Stomach (tissue), 9 donors: Measurements from ENCODE around the gene PTPRT. TPM values are rescaled to one million over a fixed set of nuclear protein-coding genes. Genes with fewer than 3 reads are reported as not detected.

Source experiments
- DNase-seq, 2 donors: peaks; one replicate each; pipeline versions ENCODE4 v3.0.0 to v3.0.0-alpha.2; 2013 to 2019
- H3K27ac ChIP-seq, 5 donors: fragments of 200-600 bp in 4 of 5; sonication (generic) in 4 of 5; one replicate each; pipeline ENCODE4 v1.5.1; 2013 to 2019; ENCODE audit warnings: mild to moderate bottlenecking in 1 of 5, moderate library complexity in 1 of 5
- H3K27me3 ChIP-seq, 3 donors: fragments of 200-600 bp; sonication (generic); one replicate each; pipeline ENCODE4 v1.5.1; 2017 to 2019; ENCODE audit warnings: mixed run types in 1 of 3
- H3K36me3 ChIP-seq, 4 donors: fragments of 200-600 bp; sonication (generic); 1 replicate in 3 of 4; 2 replicates in 1 of 4; pipeline ENCODE4 v1.5.1; 2016 to 2019
- H3K4me1 ChIP-seq, 4 donors: fragments of 200-600 bp; sonication (generic); one replicate each; pipeline ENCODE4 v1.5.1; 2016 to 2019
- H3K4me3 ChIP-seq, 4 donors: fragments of 200-600 bp; sonication (generic) in 3 of 4; one replicate each; pipeline ENCODE4 v1.5.1; 2016 to 2019; ENCODE audit warnings: mild to moderate bottlenecking in 1 of 4
- H3K9me3 ChIP-seq, 4 donors: fragments of 200-600 bp; sonication (generic); one replicate each; pipeline ENCODE4 v1.5.1; 2016 to 2019
- CTCF ChIP-seq, 7 experiments: fragments of 450-650 bp in 4 of 7; fragments of 200-600 bp in 3 of 7; sonication (generic) in 3 of 7; IDR thresholded peaks; one replicate each; pipeline ENCODE4 v1.5.1; 2016 to 2019; ENCODE audit warnings: antibody characterized with exemption in 7 of 7, control low read depth in 2 of 7, mild to moderate bottlenecking in 1 of 7
- EP300 ChIP-seq: sonication (generic); formaldehyde crosslinking; IDR thresholded peaks from one replicate; pipeline ENCODE4 v1.6.1; 2017; ENCODE audit warnings: antibody characterized with exemption
- POLR2A ChIP-seq, 4 donors: fragments of 450-650 bp; IDR thresholded peaks; one replicate each; pipeline ENCODE4 v1.6.1; 2016; ENCODE audit warnings: antibody characterized with exemption in 4 of 4, control low read depth in 2 of 4, mild to moderate bottlenecking in 1 of 4, moderate library complexity in 1 of 4
- POLR2AphosphoS5 ChIP-seq, 3 donors: sonication (generic); formaldehyde crosslinking; IDR thresholded peaks; one replicate each; pipeline ENCODE4 v1.6.1; 2016; ENCODE audit warnings: antibody characterized with exemption in 3 of 3
- WGBS, 5 donors: extraction: QIAGEN DNeasy Blood & Tissue Kit in 3 of 5; methylation state at CpG; one replicate each; pipeline versions ENCODE4 v1.1.5 to v1.1.7; 2013 to 2018; 5-methylcytosine and 5-hydroxymethylcytosine counted together
- intact Hi-C: fragments of 100-400 bp; cut with DNase I; formaldehyde crosslinking; loops from one replicate; pipeline ENCODE4 v1.15.1; 2023; ENCODE audit warnings: low total_unique reads
- polyA plus RNA-seq, 3 donors: library from polyadenylated mRNA; stranded (reverse); fragments of 200-250 nt; gene quantifications; one replicate each; pipeline ENCODE4 v1.2.3, GENCODE V29; 2013
- total RNA-seq, 5 donors: library from RNA; depleted of rRNA; stranded (reverse); fragments of >200 nt; gene quantifications; one replicate each; pipeline versions ENCODE4 v1.1.0 to v1.2.3, GENCODE V29; 2014 to 2016
- donor health status: healthy with polysubstance abuse.
- donor health status: Bipolar disorder and iron deficiency.
- donor health status: healthy.

Gene PTPRT
- total and polyA plus RNA-seq, 8 donors: 0.05 to 11.6 (median 1.7) TPM; not detected in 2

GRCh38 chr20:42082611-42083010 is 1107.1 kb downstream of the PTPRT start:
- H3K9me3 ChIP-seq: no peaks in the 10 kb centered on the region
- no peak overlapping the region for H3K4me3 ChIP-seq
- no peaks in the 10 kb centered on the region for H3K36me3 ChIP-seq
- H3K4me1 ChIP-seq: no peaks in the 10 kb centered on the region
- peak in 1 of 2 donors; percentile 88 for DNase-seq
- intact Hi-C loops: no loop called here
- H3K27ac ChIP-seq: no peak overlapping the region
- no peak for TF ChIP-seq POLR2AphosphoS5 (IDR thresholded peaks at IDR 0.05)
- TF ChIP-seq CTCF (IDR thresholded peaks at IDR 0.05): no peak
- no peak for TF ChIP-seq EP300
- no peak for TF ChIP-seq POLR2A (IDR thresholded peaks at IDR 0.05)
- no peaks in the 10 kb centered on the region for H3K27me3 ChIP-seq
- 32 to 54% (median 45%) methylated on average over 1 of the region's 1 CpG for WGBS, 5 donors

GRCh38 chr20:42080956-42081355 is 1108.8 kb downstream of the PTPRT start:
- H3K4me1 ChIP-seq: no peaks in the 10 kb centered on the region
- no peak overlapping the region for H3K4me3 ChIP-seq
- no peak overlapping the region for H3K27ac ChIP-seq
- intact Hi-C loops: no loop called here
- H3K27me3 ChIP-seq: no peaks in the 10 kb centered on the region
- TF ChIP-seq CTCF (IDR thresholded peaks at IDR 0.05) (no peak), POLR2A (IDR thresholded peaks at IDR 0.05) (no peak), POLR2AphosphoS5 (IDR thresholded peaks at IDR 0.05) (no peak), EP300 (no peak)
- H3K9me3 ChIP-seq: no peaks in the 10 kb centered on the region
- DNase-seq: no peak
- no peaks in the 10 kb centered on the region for H3K36me3 ChIP-seq
- WGBS, 5 donors: 70 to 82% (median 79%) methylated on average over 4 of the region's 4 CpGs

- intact Hi-C loops: no loop called here
- Histone ChIP-seq H3K27me3 (no peaks in the 10 kb centered on the region), H3K36me3 (no peaks in the 10 kb centered on the region), H3K4me1 (peaks cover 6 to 15% (median 11%) of the 10 kb centered on the region in 4 donors), H3K9me3 (no peaks in the 10 kb centered on the region), H3K4me3 (no peak overlapping the region), H3K27ac (peak overlapping the region in 4 of 5 donors; percentile 2 to 51 (median 5))
- TF ChIP-seq CTCF (IDR thresholded peaks at IDR 0.05): no peak
- TF ChIP-seq POLR2A (IDR thresholded peaks at IDR 0.05): no peak
- TF ChIP-seq POLR2AphosphoS5 (IDR thresholded peaks at IDR 0.05): peak in 1 of 3 donors; percentile 69
- DNase-seq: peak in 1 of 2 donors; percentile 76
- WGBS, 5 donors: 11 to 42% (median 16%) methylated on average over 1 of the region's 1 CpG
Measured at GRCh38 chr20:42074944-42075343, 1114.8 kb downstream of the PTPRT start.

- Histone ChIP-seq H3K4me1 (no peaks in the 10 kb centered on the region), H3K4me3 (no peak overlapping the region), H3K36me3 (no peaks in the 10 kb centered on the region), H3K9me3 (no peaks in the 10 kb centered on the region), H3K27ac (no peak overlapping the region), H3K27me3 (no peaks in the 10 kb centered on the region)
- 51 to 68% (median 53%) methylated on average over 3 of the region's 3 CpGs for WGBS, 5 donors
- no peak for DNase-seq
- TF ChIP-seq POLR2AphosphoS5 (IDR thresholded peaks at IDR 0.05) (no peak), EP300 (no peak), CTCF (IDR thresholded peaks at IDR 0.05) (no peak), POLR2A (IDR thresholded peaks at IDR 0.05) (no peak)
- intact Hi-C loops: no loop called here
Measured at GRCh38 chr20:42067596-42067995, 1122.1 kb downstream of the PTPRT start.
